Measurements from ENCODE around the gene ACTL10. TPM values are rescaled to one million over a fixed set of nuclear protein-coding genes. Genes with fewer than 3 reads are reported as not detected.
A peak's percentile ranks its signal among the peaks of the same experiment; 100 is the strongest.

ACTL10 gene
- total RNA-seq, 1 experiment from 2014 or later, result 2.5 TPM

DNA sequence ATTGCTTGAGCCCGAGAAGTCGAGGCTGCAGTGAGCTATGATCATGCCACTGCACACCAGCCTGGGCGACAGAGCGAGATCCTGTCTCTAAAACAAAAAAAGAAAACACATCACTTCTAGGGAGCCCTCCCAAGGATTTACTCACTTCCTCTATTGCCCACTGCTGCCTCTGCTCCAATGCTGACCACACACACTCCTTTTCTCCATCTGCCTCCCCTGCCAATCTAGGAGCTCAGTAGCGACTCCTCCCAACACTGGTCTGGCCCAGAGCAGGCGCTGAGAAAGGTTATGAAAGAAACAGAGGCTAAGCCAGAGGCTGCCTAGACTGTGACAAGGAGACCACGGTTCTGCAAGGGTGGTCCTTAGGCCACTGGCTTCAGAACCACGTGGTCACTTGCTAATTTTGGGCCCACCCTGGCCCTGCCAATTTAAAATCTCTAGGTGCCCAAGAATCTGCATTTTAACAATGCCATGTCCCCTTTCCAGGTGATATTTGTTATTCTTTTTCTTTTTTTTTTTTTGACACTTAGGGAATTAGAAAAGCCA lies 20.7 kb downstream of the ACTL10 start:
- H3K9ac ChIP-seq (ENCODE audit: low read length), result no peak overlapping the region
- H3K4me1 ChIP-seq (ENCODE audit: low read length), result peaks cover 37% of the 10 kb centered on the region

DNA sequence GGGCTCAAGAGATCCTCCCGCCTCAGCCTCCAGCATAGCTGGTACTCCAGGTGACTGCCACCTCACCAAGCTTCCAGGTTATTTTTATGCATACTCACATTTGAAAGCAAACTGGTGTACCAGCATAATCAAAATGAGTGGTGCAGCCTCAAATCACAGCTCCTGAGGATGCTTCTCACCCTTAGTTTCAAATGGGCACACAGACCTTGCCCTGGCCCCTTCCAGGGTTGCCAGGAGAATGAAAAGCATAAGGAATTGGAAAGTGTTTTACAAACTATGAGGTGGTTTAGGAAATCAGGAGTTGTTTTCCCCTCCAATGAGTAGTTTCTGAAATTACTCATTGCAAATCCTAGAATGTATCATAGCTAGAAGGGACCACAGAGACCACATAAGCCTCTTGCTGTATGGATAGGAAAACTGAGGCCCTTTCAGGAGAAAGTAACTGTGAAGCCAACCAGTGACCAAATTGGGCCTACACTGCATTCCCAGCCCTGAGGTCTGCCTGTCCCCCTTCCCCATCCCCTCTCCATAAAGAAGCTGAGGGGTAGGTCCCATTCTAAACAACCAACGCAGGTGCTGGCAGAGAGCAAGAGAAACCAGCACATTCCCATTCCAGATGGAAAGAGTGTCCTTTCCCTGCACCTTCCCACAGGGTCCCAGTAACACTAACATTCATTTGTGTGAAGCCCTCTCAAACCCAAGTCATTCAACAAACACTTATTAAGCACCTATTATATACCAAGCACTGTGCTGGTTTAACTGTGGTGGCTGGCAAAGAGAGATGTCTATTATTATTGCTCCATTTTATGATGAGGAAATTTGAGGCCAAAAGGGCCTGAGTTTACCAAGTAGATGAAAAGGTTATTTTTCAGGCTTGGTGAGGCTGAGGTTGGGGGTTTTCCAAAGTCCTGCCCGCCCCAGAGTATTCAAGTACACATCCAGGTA lies 21.5 kb downstream of the ACTL10 start:
- Histone ChIP-seq H3K27ac (ENCODE audit: low read length) (no peak overlapping the region), H3K27me3 (ENCODE audit: low read length) (no peaks in the 10 kb centered on the region), H3K79me2 (ENCODE audit: low read length) (peaks cover 19% of the 10 kb centered on the region), H3K9ac (ENCODE audit: low read length) (no peak overlapping the region), H2AFZ (ENCODE audit: low read length) (no peak overlapping the region), H4K20me1 (ENCODE audit: insufficient read depth, low read depth, low read length) (peaks cover 14% of the 10 kb centered on the region; the same call in 1 of the 2 replicates), H3K4me3 (ENCODE audit: low read length) (no peak overlapping the region), H3K9me2 (replicated peaks; ENCODE audit: insufficient read depth, low read length) (no peaks in the 10 kb centered on the region), H3K4me2 (ENCODE audit: low read depth, low read length, poor library complexity, severe bottlenecking) (no peak overlapping the region), H3K4me1 (ENCODE audit: low read length) (peaks cover 29% of the 10 kb centered on the region), H3K9me3 (ENCODE audit: low read length) (no peaks in the 10 kb centered on the region), H3K36me3 (ENCODE audit: insufficient read depth, low read length) (no peaks in the 10 kb centered on the region)
- no peak for DNase-seq

More for the DNA sequence above, 20.7 kb downstream of the ACTL10 start:
- Histone ChIP-seq H2AFZ (ENCODE audit: low read length) (no peak overlapping the region), H3K4me2 (ENCODE audit: low read depth, low read length, poor library complexity, severe bottlenecking) (no peak overlapping the region), H3K9me2 (replicated peaks; ENCODE audit: insufficient read depth, low read length) (no peaks in the 10 kb centered on the region), H3K27me3 (ENCODE audit: low read length) (no peaks in the 10 kb centered on the region), H3K4me3 (ENCODE audit: low read length) (no peak overlapping the region), H3K9me3 (ENCODE audit: low read length) (no peaks in the 10 kb centered on the region), H4K20me1 (ENCODE audit: insufficient read depth, low read depth, low read length) (peaks cover 14% of the 10 kb centered on the region; the same call in 1 of the 2 replicates), H3K36me3 (ENCODE audit: insufficient read depth, low read length) (no peaks in the 10 kb centered on the region), H3K27ac (ENCODE audit: low read length) (no peak overlapping the region), H3K79me2 (ENCODE audit: low read length) (peaks cover 27% of the 10 kb centered on the region)
- no peak for DNase-seq

- Histone ChIP-seq H3K4me3 (ENCODE audit: low read length) (no peak overlapping the region), H3K4me2 (ENCODE audit: low read depth, low read length, poor library complexity, severe bottlenecking) (no peak overlapping the region), H3K79me2 (ENCODE audit: low read length) (peaks cover 13% of the 10 kb centered on the region), H3K27ac (ENCODE audit: low read length) (no peak overlapping the region), H3K9me3 (ENCODE audit: low read length) (no peaks in the 10 kb centered on the region), H3K4me1 (ENCODE audit: low read length) (peaks cover 26% of the 10 kb centered on the region), H3K36me3 (ENCODE audit: insufficient read depth, low read length) (no peaks in the 10 kb centered on the region), H3K9me2 (replicated peaks; ENCODE audit: insufficient read depth, low read length) (no peaks in the 10 kb centered on the region), H3K27me3 (ENCODE audit: low read length) (no peaks in the 10 kb centered on the region), H2AFZ (ENCODE audit: low read length) (no peak overlapping the region), H3K9ac (ENCODE audit: low read length) (no peak overlapping the region), H4K20me1 (ENCODE audit: insufficient read depth, low read depth, low read length) (peaks cover 11% of the 10 kb centered on the region; the same call in 1 of the 2 replicates)
- DNase-seq, result no peak
Measured at GRCh38 chr20:33688938-33689424, 22.2 kb downstream of the ACTL10 start.

DNA sequence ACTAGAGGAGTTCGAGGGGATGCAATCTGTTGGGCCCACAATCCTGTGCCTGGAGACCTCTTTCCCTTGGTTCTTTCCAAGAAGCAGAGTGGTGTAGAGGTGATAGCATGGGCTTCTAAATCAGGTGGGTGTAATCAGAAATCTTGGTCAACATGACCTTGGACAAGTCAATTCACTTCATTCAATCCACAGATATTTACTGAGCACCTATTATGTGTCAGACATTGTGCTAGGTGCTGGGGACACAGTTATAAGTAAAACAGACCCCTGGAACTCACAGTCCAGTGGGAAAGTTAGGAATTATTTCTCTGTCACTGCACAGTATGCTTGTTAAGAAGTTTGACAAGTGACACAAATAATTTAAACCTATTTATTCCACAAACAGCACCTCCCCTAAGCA lies 22.8 kb downstream of the ACTL10 start:
- H3K9ac ChIP-seq (ENCODE audit: low read length), result no peak overlapping the region
- no peak overlapping the region for H2AFZ ChIP-seq (ENCODE audit: low read length)
- H3K9me2 ChIP-seq (replicated peaks; ENCODE audit: insufficient read depth, low read length), result no peaks in the 10 kb centered on the region
- no peak overlapping the region for H3K4me2 ChIP-seq (ENCODE audit: low read depth, low read length, poor library complexity, severe bottlenecking)
- no peaks in the 10 kb centered on the region for H3K9me3 ChIP-seq (ENCODE audit: low read length)
- H3K27me3 ChIP-seq (ENCODE audit: low read length), result no peaks in the 10 kb centered on the region
- H3K79me2 ChIP-seq (ENCODE audit: low read length), result peaks cover 8% of the 10 kb centered on the region
- H3K27ac ChIP-seq (ENCODE audit: low read length), result no peak overlapping the region
- H3K4me3 ChIP-seq (ENCODE audit: low read length), result no peak overlapping the region
- peaks cover 6% of the 10 kb centered on the region; the same call in 1 of the 2 replicates for H4K20me1 ChIP-seq (ENCODE audit: insufficient read depth, low read depth, low read length)
- no peaks in the 10 kb centered on the region for H3K36me3 ChIP-seq (ENCODE audit: insufficient read depth, low read length)
- H3K4me1 ChIP-seq (ENCODE audit: low read length), result peaks cover 21% of the 10 kb centered on the region
- DNase-seq, result no peak

DNA sequence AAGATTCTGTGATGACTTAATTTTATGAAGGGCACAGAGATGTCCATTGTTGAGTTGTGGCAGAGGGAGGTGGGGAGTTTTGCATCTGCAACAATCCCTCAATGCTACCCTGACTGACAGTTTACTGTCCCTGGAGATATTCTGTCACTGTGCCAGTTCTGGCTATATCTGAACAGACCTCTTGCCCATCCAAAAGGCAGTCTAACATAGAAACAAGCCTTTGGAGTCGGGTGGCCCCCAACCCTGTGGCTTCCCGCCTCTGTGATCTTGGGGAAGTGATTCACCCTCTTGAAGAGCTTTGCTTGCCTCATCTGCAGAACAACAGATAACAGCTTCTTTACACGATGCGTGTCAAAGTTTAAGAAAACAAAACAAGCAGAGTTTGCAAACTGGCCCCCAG lies 23.2 kb downstream of the ACTL10 start:
- Histone ChIP-seq H3K4me2 (ENCODE audit: low read depth, low read length, poor library complexity, severe bottlenecking) (no peak overlapping the region), H3K27me3 (ENCODE audit: low read length) (no peaks in the 10 kb centered on the region), H3K9ac (ENCODE audit: low read length) (peak overlapping the region; percentile 0; the same call in 1 of the 2 replicates), H3K4me3 (ENCODE audit: low read length) (no peak overlapping the region), H4K20me1 (ENCODE audit: insufficient read depth, low read depth, low read length) (peaks cover 1% of the 10 kb centered on the region; the same call in 1 of the 2 replicates), H2AFZ (ENCODE audit: low read length) (0 out of 2 replicates have a peak overlapping the region, but pooled peaks have one; percentile 46), H3K9me2 (replicated peaks; ENCODE audit: insufficient read depth, low read length) (no peaks in the 10 kb centered on the region), H3K9me3 (ENCODE audit: low read length) (no peaks in the 10 kb centered on the region), H3K36me3 (ENCODE audit: insufficient read depth, low read length) (no peaks in the 10 kb centered on the region), H3K4me1 (ENCODE audit: low read length) (peaks cover 16% of the 10 kb centered on the region), H3K27ac (ENCODE audit: low read length) (no peak overlapping the region), H3K79me2 (ENCODE audit: low read length) (peaks cover 3% of the 10 kb centered on the region)
- DNase-seq, result no peak

- Histone ChIP-seq H3K27me3 (ENCODE audit: low read length) (no peaks in the 10 kb centered on the region), H3K79me2 (ENCODE audit: low read length) (no peaks in the 10 kb centered on the region), H3K36me3 (ENCODE audit: insufficient read depth, low read length) (no peaks in the 10 kb centered on the region), H3K9ac (ENCODE audit: low read length) (no peak overlapping the region), H3K9me2 (replicated peaks; ENCODE audit: insufficient read depth, low read length) (no peaks in the 10 kb centered on the region), H4K20me1 (ENCODE audit: insufficient read depth, low read depth, low read length) (no peaks in the 10 kb centered on the region), H3K4me1 (ENCODE audit: low read length) (peaks cover 8% of the 10 kb centered on the region), H3K4me3 (ENCODE audit: low read length) (no peak overlapping the region), H2AFZ (ENCODE audit: low read length) (no peak overlapping the region), H3K4me2 (ENCODE audit: low read depth, low read length, poor library complexity, severe bottlenecking) (no peak overlapping the region), H3K27ac (ENCODE audit: low read length) (no peak overlapping the region), H3K9me3 (ENCODE audit: low read length) (no peaks in the 10 kb centered on the region)
- DNase-seq, result no peak
Measured at GRCh38 chr20:33693289-33693688, 26.5 kb downstream of the ACTL10 start.

GRCh38 chr20:33693741-33694638 lies 27.2 kb downstream of the ACTL10 start:
- Histone ChIP-seq H4K20me1 (ENCODE audit: insufficient read depth, low read depth, low read length) (no peaks in the 10 kb centered on the region), H2AFZ (ENCODE audit: low read length) (no peak overlapping the region), H3K27ac (ENCODE audit: low read length) (no peak overlapping the region), H3K27me3 (ENCODE audit: low read length) (no peaks in the 10 kb centered on the region), H3K9me3 (ENCODE audit: low read length) (no peaks in the 10 kb centered on the region), H3K4me1 (ENCODE audit: low read length) (peaks cover 8% of the 10 kb centered on the region), H3K4me3 (ENCODE audit: low read length) (no peak overlapping the region), H3K79me2 (ENCODE audit: low read length) (no peaks in the 10 kb centered on the region), H3K4me2 (ENCODE audit: low read depth, low read length, poor library complexity, severe bottlenecking) (no peak overlapping the region), H3K9me2 (replicated peaks; ENCODE audit: insufficient read depth, low read length) (no peaks in the 10 kb centered on the region), H3K9ac (ENCODE audit: low read length) (no peak overlapping the region), H3K36me3 (ENCODE audit: insufficient read depth, low read length) (no peaks in the 10 kb centered on the region)
- no peak for DNase-seq
